GM21529 (cell line): ENCODE data around the gene MTF2.
"Not testable (repeated sequence)": the region's sequence is repeated elsewhere in the genome, so short reads cannot be mapped to it uniquely, and the experiment has no call there.

Experiments used
- ATAC-seq: cut with Tn5 transposase; IDR thresholded peaks from one replicate; pipeline ENCODE4 v1.9.1; 2021; ENCODE audit not compliant: unreplicated experiment

Gene MTF2

GRCh38 chr1:93078986-93079654 lies at the start of gene MTF2:
MTF2 (plus strand) TSS chr1:93079283; CDS start chr1:93079527, 244 bp downstream.
- ATAC-seq: peak; percentile 72

- ATAC-seq: no peak
Observed at GRCh38 chr1:93029317-93029716, 49.8 kb upstream of the MTF2 start.

- ATAC-seq: not testable (repeated sequence)
Observed at GRCh38 chr1:93030191-93030590, 48.9 kb upstream of the MTF2 start.

DNA sequence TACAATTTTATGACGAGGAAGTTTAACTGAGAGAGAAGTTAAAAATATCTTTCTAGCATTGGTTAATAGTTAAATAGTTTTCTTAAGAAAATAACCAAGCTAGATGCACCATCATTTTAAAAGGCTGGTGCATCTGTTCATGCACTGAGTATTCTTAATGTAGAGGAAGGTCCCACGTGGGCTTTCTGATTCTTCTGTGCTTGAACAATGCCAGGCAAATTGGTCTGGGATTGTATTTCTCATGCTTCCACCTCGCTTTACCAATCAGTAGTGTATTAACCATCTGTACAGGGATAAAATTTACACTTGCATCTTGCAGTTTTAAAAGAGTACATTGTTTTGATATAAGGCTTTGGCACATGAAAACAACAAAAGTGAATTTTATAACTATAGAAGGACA lies 47.4 kb upstream of the MTF2 start:
- ATAC-seq: no peak

DNA sequence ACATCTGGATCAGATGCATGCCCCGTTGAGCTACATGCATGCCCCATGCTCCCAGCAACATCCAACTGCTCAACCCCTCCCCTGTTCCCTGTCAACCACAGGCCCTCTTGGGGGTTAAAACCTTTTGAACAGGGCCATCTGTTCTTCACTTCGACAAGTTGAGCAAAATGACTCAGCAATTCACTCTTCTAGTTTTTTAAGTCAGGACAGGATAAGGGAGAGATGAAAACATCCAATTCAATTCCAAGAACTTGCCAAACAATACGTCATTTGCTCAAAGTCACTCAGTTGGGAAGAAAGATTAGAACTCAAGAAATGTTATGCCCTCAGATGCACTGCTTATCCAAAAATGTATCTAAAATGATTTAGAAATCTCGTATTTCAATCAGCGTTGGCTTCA lies 46.1 kb upstream of the MTF2 start:
- no peak for ATAC-seq

GRCh38 chr1:93033785-93034184 lies 45.3 kb upstream of the MTF2 start:
- ATAC-seq: peak; percentile 91

DNA sequence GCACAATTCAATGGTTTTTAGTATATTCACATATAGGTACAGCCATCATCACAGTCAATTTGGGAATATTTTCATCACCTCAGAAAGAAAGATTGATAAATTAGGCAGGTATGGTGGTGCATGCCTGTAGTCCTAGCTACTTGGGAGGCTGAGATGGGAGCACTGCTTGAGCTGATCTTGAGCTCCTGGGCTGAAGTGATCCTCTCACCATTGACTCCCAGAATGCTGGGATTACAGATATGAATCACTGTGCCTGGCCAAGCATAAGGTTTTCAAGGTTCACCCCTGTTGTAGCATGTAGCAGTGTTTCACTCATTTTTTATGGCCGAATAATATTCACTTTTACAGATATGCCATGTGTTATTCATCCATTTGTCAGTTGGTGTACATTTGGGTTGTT lies 44.7 kb upstream of the MTF2 start:
- no peak for ATAC-seq

DNA sequence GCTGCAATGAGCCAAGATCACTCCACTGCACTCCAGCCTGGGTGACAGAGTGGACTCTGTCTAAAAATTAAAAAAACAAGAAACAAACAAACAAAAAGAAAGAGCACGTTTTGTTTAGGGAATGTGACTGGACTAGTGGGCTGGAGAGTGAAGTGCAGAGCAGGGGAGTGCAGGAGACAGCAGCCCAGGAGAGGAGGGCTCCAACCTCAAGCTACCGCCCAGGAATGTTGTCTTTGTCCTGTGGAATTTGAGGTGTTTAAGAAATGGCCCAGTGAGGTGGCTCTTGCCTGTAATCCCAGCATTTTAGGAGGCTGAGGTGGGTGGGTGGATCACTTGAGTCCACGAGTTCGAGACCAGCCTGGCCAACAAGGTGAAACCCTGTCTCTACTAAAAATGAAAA lies 42.4 kb upstream of the MTF2 start:
- ATAC-seq: no peak

GRCh38 chr1:93042187-93043056 lies 36.7 kb upstream of the MTF2 start:
- ATAC-seq: peak; percentile 96

DNA sequence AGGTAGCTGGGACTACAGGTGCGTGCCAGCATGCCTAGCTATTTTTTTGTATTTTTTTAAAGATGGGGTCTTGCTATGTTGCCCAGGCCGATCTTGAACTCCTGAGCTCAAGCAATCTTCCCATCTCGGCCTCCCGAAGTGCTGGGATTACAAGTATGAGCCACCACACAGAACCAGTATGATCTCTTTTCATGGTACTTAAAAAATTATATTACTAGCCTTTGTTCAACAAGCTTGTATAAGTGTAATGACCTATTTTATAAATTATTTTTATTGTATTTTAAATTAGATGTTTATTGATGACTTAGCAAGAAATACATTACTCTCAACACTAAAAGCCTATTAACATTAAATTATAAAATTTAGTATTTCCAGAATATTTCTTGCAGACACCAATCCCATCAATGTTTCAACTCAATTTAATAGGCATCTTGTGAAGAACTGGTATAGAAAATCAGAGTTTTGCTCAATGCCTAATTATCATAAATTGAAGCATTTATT lies 36.0 kb upstream of the MTF2 start:
- ATAC-seq: no peak

DNA sequence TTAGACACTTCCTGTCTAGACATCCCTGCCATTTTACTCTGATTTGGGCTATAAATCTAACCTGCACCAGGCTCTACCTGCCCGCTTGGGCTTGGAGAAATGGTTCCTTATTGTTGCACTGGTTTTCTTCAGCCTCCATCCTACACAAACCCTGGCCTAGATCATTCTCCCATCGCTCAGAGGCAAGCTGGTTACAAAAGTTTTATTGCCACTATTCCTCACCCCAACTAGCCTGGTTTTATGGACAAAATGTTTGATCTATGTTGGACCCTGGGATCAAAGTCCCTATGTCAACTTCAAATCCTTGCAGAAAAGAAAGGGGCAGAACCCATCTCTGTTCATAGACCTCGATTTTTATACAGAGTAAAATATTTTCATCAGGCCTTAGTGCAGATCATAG lies 31.5 kb upstream of the MTF2 start:
- ATAC-seq: no peak

DNA sequence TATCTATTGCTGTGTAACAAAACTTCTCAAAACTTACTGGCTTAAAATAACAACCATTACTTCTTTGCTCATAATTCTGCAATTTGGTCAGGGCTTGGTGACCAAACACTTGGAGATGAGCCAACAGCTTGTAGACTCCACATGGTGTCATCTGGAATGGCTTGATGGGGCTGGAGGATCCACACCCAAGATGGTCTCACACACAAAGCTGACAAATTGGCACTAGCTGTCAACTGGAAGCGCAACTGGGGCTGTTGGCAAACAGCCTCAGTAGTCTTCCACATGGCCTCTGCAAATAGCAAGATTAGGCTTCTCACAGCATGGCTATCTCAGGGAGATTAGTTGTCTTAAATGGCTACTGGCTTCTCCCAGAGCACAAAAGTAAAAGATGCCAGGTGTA lies 27.1 kb upstream of the MTF2 start:
- no peak for ATAC-seq

- ATAC-seq: no peak
Observed at GRCh38 chr1:93056214-93056613, 22.9 kb upstream of the MTF2 start.

- no peak for ATAC-seq
Observed at GRCh38 chr1:93056649-93057048, 22.4 kb upstream of the MTF2 start.

- ATAC-seq: peak; percentile 52
Observed at GRCh38 chr1:93061895-93062792, 16.9 kb upstream of the MTF2 start.

DNA sequence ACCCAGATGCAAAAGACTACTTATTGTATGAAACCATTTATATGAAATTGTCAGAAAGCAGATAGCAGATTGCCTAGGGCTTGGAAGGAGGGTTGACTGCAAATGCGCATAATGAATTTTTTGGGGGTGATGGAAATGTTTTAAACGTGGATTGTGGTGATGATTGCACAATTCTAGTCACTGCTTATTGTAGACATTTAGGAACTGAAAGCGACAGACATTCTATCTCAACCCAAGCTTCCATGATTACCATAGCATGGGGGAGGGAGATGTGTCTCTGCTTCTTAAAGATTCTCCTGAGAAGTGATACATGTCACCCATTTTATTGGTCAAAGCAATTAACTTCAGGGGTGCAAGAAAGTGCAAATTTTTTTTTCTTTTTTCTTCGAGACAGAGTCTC lies 2.8 kb upstream of the MTF2 start:
- no peak for ATAC-seq

DNA sequence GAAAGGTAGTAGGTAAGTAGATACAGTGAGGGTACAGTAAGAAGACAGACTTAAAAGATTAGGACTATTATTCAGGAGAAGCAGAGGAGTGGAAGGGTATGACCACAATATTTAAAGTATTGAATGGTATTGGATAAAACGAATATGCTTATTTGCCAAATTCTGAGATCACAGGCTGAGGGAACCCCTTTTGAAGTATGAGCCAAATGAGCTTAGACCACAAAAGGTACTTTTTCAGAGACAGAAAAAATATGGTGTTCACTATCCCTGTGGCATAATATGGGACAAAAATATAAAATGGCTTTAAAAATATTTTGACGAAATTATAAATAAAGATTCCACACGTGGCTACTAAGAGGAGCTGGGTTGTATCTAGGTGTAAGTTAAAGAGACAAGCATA lies 880 bp upstream of the MTF2 start:
- ATAC-seq: no peak

GRCh38 chr1:93078638-93078985 lies 471 bp upstream of the MTF2 start:
- ATAC-seq: no peak

GRCh38 chr1:93079685-93080141 lies 630 bp downstream of the MTF2 start:
- no peak for ATAC-seq

DNA sequence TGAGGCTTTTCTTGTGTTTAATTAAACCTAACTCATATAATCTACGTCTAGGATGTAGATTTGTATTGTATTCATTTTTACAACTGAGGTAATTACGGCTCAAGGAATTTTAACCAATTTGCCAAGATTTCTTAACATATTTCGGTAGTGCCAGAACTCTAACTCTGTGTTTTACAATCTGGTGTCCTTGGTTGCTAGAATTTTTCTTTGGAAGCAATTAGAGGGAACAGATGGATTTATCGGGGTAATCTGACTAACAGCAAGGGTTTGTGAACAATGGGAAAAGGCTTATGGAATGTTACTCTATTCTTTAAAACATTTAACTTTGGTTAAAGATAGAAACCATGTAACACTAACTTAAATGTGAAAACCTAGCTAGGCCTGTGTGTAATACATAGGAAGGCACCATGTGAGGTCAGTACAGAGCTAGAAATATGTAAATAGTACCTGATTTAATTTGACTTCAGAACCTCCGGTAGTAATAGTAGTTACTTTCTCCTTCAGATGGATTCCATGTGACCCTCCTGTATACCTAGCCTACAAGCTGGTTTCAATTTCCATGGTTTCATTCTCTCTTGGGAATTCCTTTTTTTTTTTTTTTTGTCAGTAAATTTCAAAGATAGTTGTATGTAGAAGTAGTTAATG lies 1.2 kb downstream of the MTF2 start:
- ATAC-seq: peak; percentile 77

GRCh38 chr1:93081716-93082115 lies 2.6 kb downstream of the MTF2 start:
- no peak for ATAC-seq
